Left colon (tissue), 2 donors: ENCODE data around the gene PKP4. TPM values are rescaled to one million over a fixed set of nuclear protein-coding genes. Genes with fewer than 3 reads are reported as not detected.

Source experiments
- ATAC-seq: fragments of 200-7000 bp; cut with Tn5 transposase; one replicate; pipeline ENCODE4 v1.9.1; 2020; ENCODE audit warnings: mild to moderate bottlenecking, moderate library complexity
- DNase-seq, 2 donors: peaks; one replicate each; pipeline ENCODE4 v3.0.0-alpha.2; 2020
- intact Hi-C, 2 donors: fragments of 100-400 bp; cut with DNase I in 1 of 2; cut with micrococcal nuclease in 1 of 2; formaldehyde crosslinking; loops; one replicate each; pipeline versions ENCODE4 v1.11.2 to v1.14.0; 2022; cut with DNase I, micrococcal nuclease
- total RNA-seq, 2 donors: library from RNA; stranded (reverse); fragmentation: NEBNext Ultra II Directional; extraction: Animal tissue kit (Norgen Biotek cat#: 25700); gene quantifications; one replicate each; pipeline ENCODE4 v1.2.1, GENCODE V29; 2021
- donor health status: DM: no; HTN: no; CAD: no.
- donor health status: DM: yes; HTN: yes; CAD: no.

The PKP4 gene
- total RNA-seq, 2 donors from 2014 or later = 36.9 to 55.5 TPM

GRCh38 chr2:158656492-158657229 lies 199.9 kb downstream of the PKP4 start:
- ATAC-seq (no peak), DNase-seq (no peak)
- intact Hi-C loops = no loop called here

- intact Hi-C loops = no loop called here
- ATAC-seq = no peak
- no peak for DNase-seq
These were observed 201.6 kb downstream of the PKP4 start for GRCh38 chr2:158658396-158658795.

- DNase-seq (no peak), ATAC-seq (no peak)
- intact Hi-C loops = no loop called here
These were observed 202.7 kb downstream of the PKP4 start for GRCh38 chr2:158659483-158659882.

GRCh38 chr2:158661231-158661630 lies 204.5 kb downstream of the PKP4 start:
- intact Hi-C loops = no loop called here
- ATAC-seq (no peak), DNase-seq (no peak)

- ATAC-seq = no peak
- intact Hi-C loops = no loop called here
These were observed 205.7 kb downstream of the PKP4 start for GRCh38 chr2:158662421-158662820.

GRCh38 chr2:158663796-158664195 lies 207.0 kb downstream of the PKP4 start:
- intact Hi-C loops = no loop called here
- ATAC-seq (no peak), DNase-seq (no peak)

More at GRCh38 chr2:158662421-158662820, 205.7 kb downstream of the PKP4 start:
- DNase-seq = no peak

GRCh38 chr2:158664987-158665386 lies 208.2 kb downstream of the PKP4 start:
- DNase-seq = no peak
- intact Hi-C loops = no loop called here
- no peak for ATAC-seq

GRCh38 chr2:158665536-158666302 lies 209.0 kb downstream of the PKP4 start:
- ATAC-seq (no peak), DNase-seq (no peak)
- intact Hi-C loops = no loop called here

GRCh38 chr2:158666969-158667368 lies 210.2 kb downstream of the PKP4 start:
- intact Hi-C loops = no loop called here
- no peak for DNase-seq
- no peak for ATAC-seq

GRCh38 chr2:158667586-158667985 lies 210.8 kb downstream of the PKP4 start:
- no peak for DNase-seq
- intact Hi-C loops = no loop called here
- no peak for ATAC-seq

- no peak for ATAC-seq
- intact Hi-C loops = no loop called here
- no peak for DNase-seq
These were observed 211.4 kb downstream of the PKP4 start for GRCh38 chr2:158668001-158668765.

GRCh38 chr2:158670292-158670691 lies 213.5 kb downstream of the PKP4 start:
- ATAC-seq (no peak), DNase-seq (no peak)
- intact Hi-C loops = no loop called here

- ATAC-seq (no peak), DNase-seq (no peak)
- intact Hi-C loops = no loop called here
These were observed 214.9 kb downstream of the PKP4 start for GRCh38 chr2:158671360-158672245.

GRCh38 chr2:158676295-158676694 lies 219.5 kb downstream of the PKP4 start:
- intact Hi-C loops = no loop called here
- no peak for ATAC-seq

GRCh38 chr2:158676696-158677095 lies 219.9 kb downstream of the PKP4 start:
- no peak for ATAC-seq
- intact Hi-C loops = no loop called here
- DNase-seq = no peak

More at GRCh38 chr2:158676295-158676694, 219.5 kb downstream of the PKP4 start:
- DNase-seq = no peak

GRCh38 chr2:158677542-158677941 lies 220.8 kb downstream of the PKP4 start:
- ATAC-seq (no peak), DNase-seq (no peak)
- intact Hi-C loops = no loop called here

GRCh38 chr2:158681816-158682215 lies 225.1 kb downstream of the PKP4 start:
- intact Hi-C loops = no loop called here
- ATAC-seq = no peak

GRCh38 chr2:158685646-158686045 lies 228.9 kb downstream of the PKP4 start:
- ATAC-seq = no peak
- DNase-seq = no peak
- intact Hi-C loops = no loop called here

More at GRCh38 chr2:158681816-158682215, 225.1 kb downstream of the PKP4 start:
- DNase-seq = no peak
